Measurements from ENCODE around the gene SLC12A3.
A peak's percentile ranks its signal among the peaks of the same experiment; 100 is the strongest.

Gene SLC12A3

GRCh38 chr16:56943761-56944375 lies 78.9 kb downstream of the SLC12A3 start:
- no peak for DNase-seq (ENCODE audit: low spot score)

DNA sequence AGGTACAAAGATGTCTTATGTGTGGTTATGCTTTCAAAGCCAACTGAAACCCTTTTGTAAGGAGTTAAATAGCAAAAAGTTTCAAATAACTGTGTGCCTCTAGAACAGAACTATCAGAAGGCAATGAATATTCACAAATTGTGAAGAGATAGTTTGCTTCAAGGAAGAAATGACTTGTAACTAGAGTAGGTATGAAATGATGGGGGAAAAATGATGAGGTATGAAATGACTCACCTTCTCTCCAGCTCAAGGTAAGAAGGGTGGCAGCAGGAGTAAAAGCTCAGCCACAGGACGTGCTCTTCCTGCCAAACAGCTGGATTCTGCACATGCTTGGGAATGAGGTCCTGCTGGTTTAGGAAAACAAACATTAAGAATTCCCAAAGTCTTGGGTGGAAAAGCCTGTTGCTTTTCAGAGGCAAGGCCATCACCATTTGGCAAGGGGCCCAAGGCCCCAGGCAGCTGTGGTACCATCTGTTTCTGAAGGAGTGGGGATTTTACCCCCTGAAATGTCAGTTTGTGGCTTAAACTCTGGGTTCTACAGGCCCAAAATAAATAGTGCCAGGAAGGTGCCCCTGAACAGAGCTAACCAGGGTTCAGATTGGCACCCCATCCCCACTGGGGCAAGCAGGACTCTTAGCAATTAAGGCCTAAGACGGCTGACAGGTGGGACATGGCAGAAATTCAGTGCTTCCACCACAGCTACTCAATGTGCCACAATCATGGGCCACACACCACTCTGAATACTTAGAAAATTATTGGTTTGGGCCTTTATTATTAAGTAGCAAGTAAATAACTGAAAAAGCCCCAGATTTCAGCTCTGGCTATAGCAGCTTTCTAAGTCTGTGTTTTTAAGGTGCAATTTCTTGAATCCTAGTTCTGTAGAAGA lies 80.2 kb downstream of the SLC12A3 start:
- no peak for DNase-seq (ENCODE audit: low spot score)

DNA sequence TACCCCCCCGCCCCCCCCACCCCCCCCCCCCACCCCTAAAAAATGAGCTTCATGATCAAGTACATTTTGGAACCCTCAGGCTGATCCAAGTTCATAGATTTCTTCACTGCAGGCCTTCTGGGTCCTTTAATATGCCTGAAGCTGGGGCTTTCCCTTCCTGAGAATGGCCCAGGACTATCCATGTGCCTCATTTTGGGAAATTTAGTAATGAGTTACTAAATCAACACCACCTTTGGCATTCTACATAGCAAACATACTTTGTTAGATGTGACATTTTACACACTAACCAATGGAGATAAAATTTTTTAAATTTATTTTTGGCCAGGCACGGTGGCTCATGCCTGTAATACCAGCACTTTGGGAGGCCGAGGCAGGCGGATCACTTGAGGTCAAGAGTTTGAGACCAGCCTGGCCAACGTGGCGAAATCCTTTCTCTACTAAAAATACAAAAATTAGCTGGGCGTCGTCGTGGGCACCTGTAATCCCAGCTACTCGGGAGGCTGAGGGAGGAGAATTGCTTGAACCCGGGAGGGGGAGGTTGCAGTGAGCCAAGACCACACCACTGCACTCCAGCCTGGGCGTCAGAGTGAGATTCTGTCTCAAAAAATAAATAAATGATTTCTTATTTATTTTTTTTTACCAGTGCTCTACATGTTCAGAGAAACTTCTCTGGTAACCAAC lies 81.0 kb downstream of the SLC12A3 start:
- no peak for DNase-seq (ENCODE audit: low spot score)

DNA sequence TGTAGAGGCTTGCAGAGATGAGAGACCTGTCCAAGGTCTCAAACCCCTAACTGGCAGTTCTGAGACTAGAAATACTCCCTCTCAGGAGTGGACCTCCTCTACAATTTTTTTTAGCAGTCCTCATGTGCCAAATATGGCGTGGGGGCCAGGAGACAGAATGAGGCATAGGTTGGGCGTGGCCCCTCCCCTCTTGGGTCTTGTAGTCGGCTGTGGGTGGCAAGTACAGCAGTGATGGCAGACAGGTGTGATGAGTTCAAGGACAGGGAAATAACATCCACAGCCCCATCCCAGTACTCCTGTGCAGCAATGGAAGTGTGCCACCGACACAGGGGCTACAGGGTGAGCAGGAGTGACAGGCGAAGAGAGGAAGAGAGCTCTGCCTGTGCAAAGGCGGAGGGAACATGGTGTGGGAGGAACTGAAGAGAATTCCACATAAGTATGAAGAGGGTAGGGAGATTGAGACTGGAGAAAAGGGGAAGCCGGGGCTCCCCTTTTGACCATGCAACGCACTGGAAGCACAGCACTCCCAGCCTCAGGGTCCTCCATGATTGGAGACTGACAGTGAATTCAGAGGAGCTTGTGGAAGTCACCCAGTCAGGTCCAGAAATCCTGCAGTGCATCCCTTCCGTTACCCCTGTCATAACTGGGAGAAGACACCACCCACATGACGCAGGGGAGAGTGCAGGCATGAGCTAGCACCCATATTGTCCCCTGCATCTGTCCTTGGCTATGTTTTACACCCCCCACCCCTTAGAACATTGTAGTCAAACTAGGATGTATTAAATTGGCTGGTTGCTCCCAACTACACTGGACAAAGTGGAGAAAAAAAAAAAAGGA lies 82.0 kb downstream of the SLC12A3 start:
- no peak for DNase-seq (ENCODE audit: low spot score)

DNA sequence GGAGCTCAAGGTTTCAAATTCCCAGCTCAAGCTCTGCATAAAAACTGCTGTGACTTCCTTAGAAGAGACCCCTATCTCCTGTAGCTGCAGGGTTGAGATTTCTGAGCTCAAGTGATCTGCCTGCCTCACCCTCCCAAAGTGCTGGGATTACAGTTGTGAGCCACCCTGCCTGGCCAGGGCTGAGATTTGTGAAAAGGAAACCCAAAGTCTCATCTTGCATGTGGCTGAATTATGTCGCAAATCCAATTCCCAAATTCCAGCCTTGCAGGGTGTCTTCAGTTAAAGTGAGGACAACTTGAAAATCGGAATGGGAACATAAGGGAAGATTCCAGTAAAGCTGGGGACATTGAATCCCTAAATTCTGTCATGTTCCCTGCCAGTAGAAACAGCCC lies 82.6 kb downstream of the SLC12A3 start:
- no peak for DNase-seq (ENCODE audit: low spot score)

GRCh38 chr16:56948234-56948633 lies 83.2 kb downstream of the SLC12A3 start:
- no peak for DNase-seq (ENCODE audit: low spot score)

DNA sequence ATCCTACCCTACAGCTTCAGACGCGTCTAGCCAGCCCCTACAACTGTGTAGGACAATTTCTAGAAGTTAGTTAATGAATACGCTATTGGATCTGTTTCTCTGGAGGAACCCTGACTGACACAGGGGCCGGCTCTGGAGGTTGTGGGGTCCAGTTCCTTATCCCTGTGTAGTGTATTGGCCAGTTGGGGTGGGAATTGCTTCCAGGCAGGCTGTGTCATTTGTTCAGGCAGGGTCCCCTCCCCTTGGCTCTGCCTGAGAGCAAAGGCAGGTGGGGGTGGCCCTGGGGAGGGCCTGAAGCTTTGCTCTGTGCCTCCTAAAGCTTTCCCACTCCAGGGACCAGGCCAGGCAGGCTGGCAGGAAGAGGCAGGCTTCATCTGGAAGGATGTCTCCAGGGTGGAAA lies 85.0 kb downstream of the SLC12A3 start:
- no peak for DNase-seq (ENCODE audit: low spot score)

GRCh38 chr16:56950455-56950854 lies 85.4 kb downstream of the SLC12A3 start:
- no peak for DNase-seq (ENCODE audit: low spot score)

- DNase-seq (ENCODE audit: low spot score) = peak; percentile 48
Observed at GRCh38 chr16:56950881-56951771, 86.1 kb downstream of the SLC12A3 start.

DNA sequence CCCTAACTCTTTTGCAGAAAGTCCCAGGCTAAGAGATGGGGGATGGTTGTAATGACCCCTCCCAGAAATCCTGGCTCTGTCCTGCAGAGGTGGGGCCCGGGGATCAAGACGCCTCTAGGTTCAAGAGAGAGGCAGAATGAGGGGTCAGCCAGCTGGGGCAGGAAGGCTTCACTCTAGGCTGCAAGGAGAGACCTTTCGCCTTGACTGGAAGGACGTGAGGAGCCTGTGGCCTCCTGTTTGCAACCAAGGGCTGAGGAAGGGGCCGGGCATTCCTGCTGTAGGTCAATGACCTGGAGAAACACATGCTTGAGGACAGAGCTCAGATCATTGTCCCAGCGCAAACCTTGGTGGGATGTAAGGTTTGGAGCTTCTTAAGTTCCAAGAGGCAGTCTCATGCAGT lies 88.0 kb downstream of the SLC12A3 start:
- no peak for DNase-seq (ENCODE audit: low spot score)

- no peak for DNase-seq (ENCODE audit: low spot score)
Observed at GRCh38 chr16:56956076-56956475, 91.1 kb downstream of the SLC12A3 start.

DNA sequence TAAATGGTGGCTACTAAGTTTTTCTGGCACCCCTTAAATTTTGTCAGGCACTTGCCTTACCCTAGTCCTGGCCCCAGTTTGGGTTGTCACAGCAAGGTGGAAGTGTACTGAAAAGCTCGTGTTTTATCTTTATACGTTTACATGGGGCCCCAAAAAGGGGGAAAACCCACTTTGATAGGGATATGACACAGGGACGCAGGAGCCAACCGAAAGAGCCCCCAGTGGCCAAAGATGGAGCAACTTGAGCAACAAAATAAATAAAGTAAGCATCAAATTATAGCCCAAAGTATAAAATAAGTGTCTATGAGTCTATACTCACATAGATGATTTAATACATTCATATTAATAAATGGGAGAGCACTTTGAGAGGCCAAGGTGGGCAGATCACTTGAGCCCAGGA lies 91.7 kb downstream of the SLC12A3 start:
- no peak for DNase-seq (ENCODE audit: low spot score)

DNA sequence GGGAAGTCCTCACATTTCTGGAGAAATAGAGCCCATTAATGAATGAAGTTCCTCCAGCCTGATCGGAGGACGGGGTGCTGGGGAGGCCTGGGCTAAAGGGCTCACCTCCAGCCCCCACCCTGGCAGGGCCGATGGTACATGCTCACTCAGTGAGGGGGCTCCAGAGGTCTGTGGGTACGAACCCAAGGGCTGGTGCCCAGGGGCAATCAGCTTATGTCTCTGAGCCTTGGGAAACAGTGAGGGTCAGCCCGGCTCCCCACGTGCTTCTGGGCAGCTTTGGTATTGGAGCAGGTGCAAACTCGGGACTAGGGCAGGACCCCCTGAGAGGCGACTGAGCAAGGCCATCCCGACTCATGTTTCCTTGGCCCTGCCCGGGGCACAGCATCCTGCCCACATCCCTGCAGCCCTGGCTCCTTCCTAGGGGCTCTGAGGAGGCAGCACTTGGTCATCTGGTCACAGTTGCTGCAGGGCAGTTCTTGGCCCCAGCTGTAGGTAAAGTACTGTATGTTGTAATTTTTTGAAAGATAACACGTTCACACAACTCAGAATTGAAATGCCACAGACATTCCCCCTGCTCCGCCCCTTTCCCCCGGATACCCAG lies 95.8 kb downstream of the SLC12A3 start:
- no peak for DNase-seq (ENCODE audit: low spot score)

DNA sequence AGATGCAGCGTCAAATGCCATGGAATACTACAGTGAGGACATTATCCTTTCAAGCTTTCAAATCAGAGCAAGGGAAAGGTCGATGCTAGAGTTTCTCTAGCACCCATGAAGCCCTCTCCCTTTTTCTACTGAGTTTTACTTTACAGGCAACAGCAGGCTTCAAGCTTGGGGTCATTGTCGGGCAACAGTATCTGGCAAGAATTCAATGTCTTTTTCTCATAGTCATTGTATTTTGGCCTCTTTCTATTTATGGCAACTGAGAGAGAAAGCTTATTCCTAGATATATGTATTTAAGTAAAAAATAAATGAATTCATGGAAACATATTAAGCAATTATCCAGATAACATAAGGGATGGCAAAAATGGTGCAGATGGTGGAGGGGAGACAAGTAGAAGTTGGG lies 96.4 kb downstream of the SLC12A3 start:
- DNase-seq (ENCODE audit: low spot score) = no peak

GRCh38 chr16:56961851-56962281 lies 96.9 kb downstream of the SLC12A3 start, which contains the start of gene CETP:
TSS of gene CETP (plus strand) at chr16:56961950. CDS start at chr16:56961980, 30 bp downstream.
- no peak for DNase-seq (ENCODE audit: low spot score)

- peak; percentile 71 for DNase-seq (ENCODE audit: low spot score)
Observed at GRCh38 chr16:56964243-56965148, 99.5 kb downstream of the SLC12A3 start.
